ENCODE results near the gene EPHA5. TPM values are rescaled to one million over a fixed set of nuclear protein-coding genes. Genes with fewer than 3 reads are reported as not detected.

Gene EPHA5
- total RNA-seq, 1 experiment from 2014 or later = not detected

GRCh38 chr4:65698631-65699030 lies 28.3 kb upstream of the EPHA5 start:
- Histone ChIP-seq H2AK5ac (ENCODE audit: insufficient read length, low read length) (no peak overlapping the region), H4K91ac (ENCODE audit: insufficient read length, low read depth, low read length) (no peak overlapping the region), H3K14ac (ENCODE audit: insufficient read depth, low read length) (no peak overlapping the region), H3K27ac (ENCODE audit: insufficient read length, low read depth, low read length) (no peak overlapping the region), H3K27me3 (ENCODE audit: insufficient read depth, low read length) (no peaks in the 10 kb centered on the region), H3K79me1 (ENCODE audit: insufficient read depth, low read depth, low read length, poor library complexity, severe bottlenecking) (no peaks in the 10 kb centered on the region), H3K4me2 (ENCODE audit: insufficient read depth, insufficient read length, low read length) (no peak overlapping the region), H3K18ac (ENCODE audit: insufficient read length, low read depth, low read length) (no peak overlapping the region), H3T11ph (ENCODE audit: low read length) (no peak overlapping the region), H3K4me1 (ENCODE audit: insufficient read depth, low read length) (no peaks in the 10 kb centered on the region), H2BK20ac (ENCODE audit: low read depth, low read length, poor library complexity, severe bottlenecking) (no peak overlapping the region), H2BK120ac (ENCODE audit: low read depth, low read length, poor library complexity, severe bottlenecking) (no peak overlapping the region), H3K4ac (ENCODE audit: low read depth, low read length) (no peak overlapping the region), H3K23me2 (ENCODE audit: insufficient read length, low read depth, low read length, poor library complexity, severe bottlenecking) (no peaks in the 10 kb centered on the region), H3K56ac (ENCODE audit: insufficient read length, low read depth, low read length) (no peak overlapping the region), H2BK12ac (ENCODE audit: insufficient read length, low read depth, low read length) (no peak overlapping the region), H3K23ac (ENCODE audit: insufficient read length, low read depth, low read length) (no peak overlapping the region), H4K5ac (ENCODE audit: insufficient read length, low read depth, low read length) (no peak overlapping the region), H2BK5ac (ENCODE audit: insufficient read length, low read length) (no peak overlapping the region), H3K9me3 (ENCODE audit: control insufficient read depth, low read depth, low read length) (no peaks in the 10 kb centered on the region), H4K20me1 (ENCODE audit: control insufficient read depth, insufficient read depth, insufficient read length) (no peaks in the 10 kb centered on the region), H4K8ac (replicated peaks; ENCODE audit: insufficient read length, low read depth, low read length) (no peak overlapping the region), H2AFZ (ENCODE audit: low read length) (no peak overlapping the region), H2BK15ac (ENCODE audit: low read depth, low read length) (no peak overlapping the region), H3K79me2 (ENCODE audit: insufficient read depth, low read length) (no peaks in the 10 kb centered on the region), H3K9ac (ENCODE audit: extremely low read depth, insufficient read length, low read length) (no peak overlapping the region)
- no peak for DNase-seq
- TF ChIP-seq CTCF (conservative IDR thresholded peaks at IDR 0.05) = no peak
- Mint-ChIP-seq H3K4me1 (peaks cover 5 to 7% of the 10 kb centered on the region in 2 experiments), H3K36me3 (ENCODE audit: insufficient read depth in 1 of 3, low read depth in 3 of 3) (no peaks in the 10 kb centered on the region), H3K27me3 (ENCODE audit: low read depth) (no peaks in the 10 kb centered on the region), H3K9me3 (no peaks in the 10 kb centered on the region), H3K27ac (no peak overlapping the region), H3K4me3 (no peak overlapping the region)
- no CpG with 5 or more reads among the region's 1 CpG for WGBS (ENCODE audit: extremely low coverage, insufficient read length, low lambda C conversion rate)
